ENCODE results near the gene CIAO2B. TPM values are rescaled to one million over a fixed set of nuclear protein-coding genes. Genes with fewer than 3 reads are reported as not detected.
A peak's percentile ranks its signal among the peaks of the same experiment; 100 is the strongest.

The CIAO2B gene
- total and polyA plus RNA-seq, 12 donors = 80.7 to 258 (median 112) TPM

DNA sequence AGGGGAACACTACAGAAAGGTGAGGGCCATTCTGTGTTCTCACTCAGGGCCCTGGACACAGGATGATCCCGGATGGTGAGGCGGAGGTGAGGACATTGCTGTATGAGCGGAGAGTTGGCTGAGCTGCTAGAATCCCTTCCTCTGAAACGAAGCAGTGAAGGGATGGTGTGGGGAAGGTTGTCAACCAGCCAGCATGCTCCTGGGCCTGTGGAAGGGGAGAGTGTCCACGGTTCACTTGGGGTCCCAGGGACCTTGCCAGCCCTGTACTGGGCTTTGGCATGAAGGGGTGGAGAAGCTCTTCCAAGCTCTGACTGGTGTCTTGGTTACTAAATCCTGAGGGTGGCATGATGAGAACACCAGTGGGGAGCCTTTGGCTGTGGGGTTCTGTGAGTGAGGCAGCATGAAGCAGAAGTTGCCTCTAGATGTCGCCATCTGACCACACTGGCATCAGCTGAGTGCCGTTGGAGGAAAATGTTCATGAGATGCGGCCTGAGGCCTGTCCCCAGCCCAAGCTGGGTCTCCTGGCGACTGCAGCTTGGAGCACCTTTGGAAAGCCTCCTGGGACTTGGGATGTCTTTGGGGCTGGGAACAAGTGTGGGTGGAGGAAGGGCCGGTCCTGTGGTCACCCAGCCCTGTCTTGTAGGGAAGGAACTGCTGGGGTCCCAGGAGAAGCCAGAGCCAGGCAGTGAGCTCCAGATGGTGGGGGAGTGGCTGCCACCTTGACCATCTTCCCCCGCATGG is 39.1 kb downstream of the CIAO2B start:
- Histone ChIP-seq H3K27me3 (no peaks in the 10 kb centered on the region), H3K4me1 (replicated peaks in 1 of 2) (peaks cover 16 to 25% of the 10 kb centered on the region in 2 donors), H3K9me3 (replicated peaks in 1 of 3) (no peaks in the 10 kb centered on the region), H3K36me3 (replicated peaks in 1 of 2) (no peaks in the 10 kb centered on the region), H3K4me3 (no peak overlapping the region), H3K27ac (no peak overlapping the region)
- 35 to 44% (median 36%) methylated on average over 10 to 11 of the region's 11 CpGs for WGBS, 4 donors
- TF ChIP-seq, protein P1, sequence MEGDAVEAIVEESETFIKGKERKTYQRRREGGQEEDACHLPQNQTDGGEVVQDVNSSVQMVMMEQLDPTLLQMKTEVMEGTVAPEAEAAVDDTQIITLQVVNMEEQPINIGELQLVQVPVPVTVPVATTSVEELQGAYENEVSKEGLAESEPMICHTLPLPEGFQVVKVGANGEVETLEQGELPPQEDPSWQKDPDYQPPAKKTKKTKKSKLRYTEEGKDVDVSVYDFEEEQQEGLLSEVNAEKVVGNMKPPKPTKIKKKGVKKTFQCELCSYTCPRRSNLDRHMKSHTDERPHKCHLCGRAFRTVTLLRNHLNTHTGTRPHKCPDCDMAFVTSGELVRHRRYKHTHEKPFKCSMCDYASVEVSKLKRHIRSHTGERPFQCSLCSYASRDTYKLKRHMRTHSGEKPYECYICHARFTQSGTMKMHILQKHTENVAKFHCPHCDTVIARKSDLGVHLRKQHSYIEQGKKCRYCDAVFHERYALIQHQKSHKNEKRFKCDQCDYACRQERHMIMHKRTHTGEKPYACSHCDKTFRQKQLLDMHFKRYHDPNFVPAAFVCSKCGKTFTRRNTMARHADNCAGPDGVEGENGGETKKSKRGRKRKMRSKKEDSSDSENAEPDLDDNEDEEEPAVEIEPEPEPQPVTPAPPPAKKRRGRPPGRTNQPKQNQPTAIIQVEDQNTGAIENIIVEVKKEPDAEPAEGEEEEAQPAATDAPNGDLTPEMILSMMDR (IDR thresholded peaks at IDR 0.05) = peak; percentile 76 to 93 (median 86)
- TF ChIP-seq POLR2A (IDR thresholded peaks at IDR 0.05) = no peak
- peak; percentile 75 to 90 (median 83) for DNase-seq
- intact Hi-C loops (cut with DNase I) = loop anchor here (5.0 kb wide), 2 partner anchors 37 to 47 kb away; partner anchors contain the start of gene CIAO2B (in 1 of the 2)

DNA sequence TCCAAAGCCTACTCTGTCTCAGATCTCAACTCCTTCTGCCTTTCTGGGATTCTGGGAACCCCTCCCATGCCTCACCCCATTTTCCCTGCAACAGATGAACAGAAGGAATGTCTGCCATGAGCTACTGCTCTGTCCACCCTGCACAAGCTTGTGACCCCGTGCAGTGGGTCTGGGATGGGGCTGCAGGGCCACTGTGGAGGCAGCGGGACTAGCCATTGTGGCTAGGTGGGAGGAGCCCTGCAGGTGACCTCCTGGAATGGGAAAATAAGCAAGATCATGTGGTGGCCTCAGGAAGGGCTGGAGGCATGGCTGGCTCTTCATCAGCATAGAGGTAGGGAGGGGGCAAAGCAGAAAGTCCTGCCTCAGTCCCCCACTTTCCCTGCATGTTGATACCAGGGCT is 40.1 kb downstream of the CIAO2B start:
- Histone ChIP-seq H3K4me1 (replicated peaks in 1 of 2) (peaks cover 6 to 16% of the 10 kb centered on the region in 2 donors), H3K4me3 (no peak overlapping the region), H3K27me3 (no peaks in the 10 kb centered on the region), H3K9me3 (replicated peaks in 1 of 3) (no peaks in the 10 kb centered on the region), H3K27ac (no peak overlapping the region), H3K36me3 (replicated peaks in 1 of 2) (no peaks in the 10 kb centered on the region)
- intact Hi-C loops (cut with DNase I) = no loop called here
- no peak for TF ChIP-seq POLR2A (IDR thresholded peaks at IDR 0.05)
- TF ChIP-seq, protein P1 (IDR thresholded peaks at IDR 0.05) = no peak
- 58 to 81% (median 70%) methylated on average over 2 of the region's 2 CpGs for WGBS, 4 donors
- DNase-seq = no peak

DNA sequence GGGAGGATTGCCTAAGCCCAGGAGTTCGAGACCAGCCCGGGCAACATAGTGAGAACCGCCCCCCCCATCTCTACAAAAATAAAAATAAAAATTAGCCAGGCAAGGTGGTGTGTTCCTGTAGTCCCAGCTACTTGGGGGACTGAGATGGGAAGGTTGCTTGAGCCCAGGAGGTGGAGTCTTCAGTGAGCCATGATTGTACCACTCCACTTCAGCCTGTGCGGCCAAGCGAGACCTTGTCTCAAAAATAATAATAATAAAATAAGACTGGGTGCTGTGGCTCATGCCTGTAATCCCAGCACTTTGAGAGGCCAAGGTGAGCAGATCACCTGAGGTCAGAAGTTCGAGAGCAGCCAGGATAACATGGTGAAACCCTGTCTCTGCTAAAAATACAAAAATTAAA is 42.4 kb downstream of the CIAO2B start:
- H3K27me3 ChIP-seq = no peaks in the 10 kb centered on the region
- intact Hi-C loops (cut with DNase I) = no loop called here
- H3K27ac ChIP-seq = no peak overlapping the region
- TF ChIP-seq, protein P1 (IDR thresholded peaks at IDR 0.05) = no peak
- no peak for TF ChIP-seq POLR2A (IDR thresholded peaks at IDR 0.05)
- no peaks in the 10 kb centered on the region for H3K9me3 ChIP-seq (replicated peaks in 1 of 3)
- no peaks in the 10 kb centered on the region for H3K36me3 ChIP-seq (replicated peaks in 1 of 2)
- DNase-seq = no peak
- peaks cover 0 to 12% of the 10 kb centered on the region in 2 donors for H3K4me1 ChIP-seq (replicated peaks in 1 of 2)
- WGBS, 4 donors = 92 to 95% (median 93%) methylated on average over 6 of the region's 6 CpGs
- H3K4me3 ChIP-seq = no peak overlapping the region

DNA sequence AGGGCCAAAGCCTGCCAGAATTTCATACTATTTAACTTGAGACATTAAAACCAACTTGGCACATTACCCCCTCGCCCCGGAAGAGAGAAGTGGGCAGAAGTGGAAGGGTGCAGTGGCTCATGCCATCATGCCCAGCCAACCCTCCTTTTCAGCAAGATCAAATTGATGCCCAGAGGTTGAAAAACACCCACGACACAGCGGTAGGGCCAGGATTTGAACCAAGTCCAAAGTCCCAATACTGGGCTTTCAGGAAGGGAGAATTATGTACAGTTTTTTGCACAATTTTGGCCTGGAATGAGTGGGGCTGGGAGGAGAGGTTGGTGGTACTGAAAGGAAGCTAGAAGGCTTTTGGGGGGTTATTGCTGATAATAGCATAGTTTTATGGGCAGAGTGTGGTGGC is 42.8 kb downstream of the CIAO2B start:
- WGBS, 4 donors = 80 to 93% (median 88%) methylated on average over 4 of the region's 4 CpGs
- H3K27me3 ChIP-seq = no peaks in the 10 kb centered on the region
- intact Hi-C loops (cut with DNase I) = no loop called here
- H3K27ac ChIP-seq = no peak overlapping the region
- TF ChIP-seq, protein P1 (IDR thresholded peaks at IDR 0.05) = no peak
- H3K36me3 ChIP-seq (replicated peaks in 1 of 2) = no peaks in the 10 kb centered on the region
- no peak for DNase-seq
- no peaks in the 10 kb centered on the region for H3K9me3 ChIP-seq (replicated peaks in 1 of 3)
- H3K4me3 ChIP-seq = no peak overlapping the region
- H3K4me1 ChIP-seq (replicated peaks in 1 of 2) = peaks cover 0 to 12% of the 10 kb centered on the region in 2 donors

Measured in adrenal gland (tissue), 12 donors.